WI38 (cell line): ENCODE results near the gene ABCA13.

Experiments
- H3K4me3 ChIP-seq: 2 replicates; pipeline ENCODE4 v1.5.1; 2011; ENCODE audit warnings: low read depth, mild to moderate bottlenecking, control low read depth, low read length
- TF ChIP-seq, protein P1 (sequence below): IDR thresholded peaks from 2 replicates; pipeline ENCODE4 v1.5.1; 2012; ENCODE audit warnings: low read depth, mild to moderate bottlenecking, control low read depth, low read length

ABCA13 gene

GRCh38 chr7:48299580-48300169, 128.4 kb downstream of the ABCA13 start:
- TF ChIP-seq, protein P1, sequence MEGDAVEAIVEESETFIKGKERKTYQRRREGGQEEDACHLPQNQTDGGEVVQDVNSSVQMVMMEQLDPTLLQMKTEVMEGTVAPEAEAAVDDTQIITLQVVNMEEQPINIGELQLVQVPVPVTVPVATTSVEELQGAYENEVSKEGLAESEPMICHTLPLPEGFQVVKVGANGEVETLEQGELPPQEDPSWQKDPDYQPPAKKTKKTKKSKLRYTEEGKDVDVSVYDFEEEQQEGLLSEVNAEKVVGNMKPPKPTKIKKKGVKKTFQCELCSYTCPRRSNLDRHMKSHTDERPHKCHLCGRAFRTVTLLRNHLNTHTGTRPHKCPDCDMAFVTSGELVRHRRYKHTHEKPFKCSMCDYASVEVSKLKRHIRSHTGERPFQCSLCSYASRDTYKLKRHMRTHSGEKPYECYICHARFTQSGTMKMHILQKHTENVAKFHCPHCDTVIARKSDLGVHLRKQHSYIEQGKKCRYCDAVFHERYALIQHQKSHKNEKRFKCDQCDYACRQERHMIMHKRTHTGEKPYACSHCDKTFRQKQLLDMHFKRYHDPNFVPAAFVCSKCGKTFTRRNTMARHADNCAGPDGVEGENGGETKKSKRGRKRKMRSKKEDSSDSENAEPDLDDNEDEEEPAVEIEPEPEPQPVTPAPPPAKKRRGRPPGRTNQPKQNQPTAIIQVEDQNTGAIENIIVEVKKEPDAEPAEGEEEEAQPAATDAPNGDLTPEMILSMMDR: peak; percentile 76
- H3K4me3 ChIP-seq: no peak overlapping the region

GRCh38 chr7:48300301-48300700, 129.0 kb downstream of the ABCA13 start:
- no peak overlapping the region for H3K4me3 ChIP-seq
- TF ChIP-seq, protein P1: no peak

- TF ChIP-seq, protein P1: no peak
- H3K4me3 ChIP-seq: no peak overlapping the region
Observed at GRCh38 chr7:48301201-48301600, 129.9 kb downstream of the ABCA13 start.

DNA sequence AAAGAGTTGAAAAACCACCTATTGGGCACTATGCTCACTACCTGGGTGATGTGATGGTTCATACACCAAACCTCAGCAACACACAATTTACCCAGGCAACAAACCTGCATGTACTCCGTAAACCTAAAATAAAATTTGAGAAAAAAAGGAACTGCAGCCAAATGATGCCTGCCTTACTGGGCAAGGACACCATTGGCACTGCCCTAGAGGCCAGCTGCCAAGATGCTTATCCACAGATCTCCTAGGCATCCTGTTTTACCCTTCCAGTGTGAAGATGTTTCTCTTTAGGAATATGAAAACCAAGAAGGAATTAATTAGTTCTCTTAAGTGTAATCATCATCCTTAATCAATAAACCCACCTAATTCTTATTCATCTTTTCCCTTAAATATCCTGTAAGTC, 133.4 kb downstream of the ABCA13 start:
- TF ChIP-seq, protein P1: no peak
- H3K4me3 ChIP-seq: no peak overlapping the region

- TF ChIP-seq, protein P1: no peak
- no peak overlapping the region for H3K4me3 ChIP-seq
Observed at GRCh38 chr7:48305661-48306060, 134.4 kb downstream of the ABCA13 start.

DNA sequence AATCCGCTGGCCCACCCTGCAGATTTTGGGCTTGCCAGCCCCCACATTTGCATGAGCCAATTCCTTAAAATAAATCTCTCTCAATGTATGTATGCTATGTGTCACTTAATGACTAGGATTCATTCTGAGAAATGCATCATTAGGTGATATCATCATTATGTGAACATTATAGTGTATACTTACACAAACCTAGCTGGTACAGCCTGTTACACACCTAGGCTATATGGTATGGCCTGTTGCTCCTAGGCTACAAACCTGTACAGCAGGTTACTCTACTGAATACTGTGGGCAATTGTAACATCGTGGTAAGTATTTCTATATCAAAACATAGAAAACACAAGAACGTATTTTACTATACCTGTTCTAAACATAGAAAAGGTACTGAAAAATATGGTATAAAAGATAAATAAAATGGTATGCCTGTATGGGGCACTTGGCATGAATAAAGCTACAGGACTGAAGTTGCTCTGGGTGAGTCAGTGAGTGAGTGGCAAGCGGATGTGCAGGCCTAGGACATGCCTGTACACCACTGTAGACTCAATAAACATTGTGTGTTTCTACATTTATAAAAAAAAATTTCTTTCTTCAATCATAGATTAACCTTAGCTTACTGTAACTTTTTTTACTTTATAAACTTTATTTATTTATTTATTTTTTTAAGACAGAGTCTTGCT, 135.9 kb downstream of the ABCA13 start:
- H3K4me3 ChIP-seq: no peak overlapping the region
- TF ChIP-seq, protein P1: no peak

DNA sequence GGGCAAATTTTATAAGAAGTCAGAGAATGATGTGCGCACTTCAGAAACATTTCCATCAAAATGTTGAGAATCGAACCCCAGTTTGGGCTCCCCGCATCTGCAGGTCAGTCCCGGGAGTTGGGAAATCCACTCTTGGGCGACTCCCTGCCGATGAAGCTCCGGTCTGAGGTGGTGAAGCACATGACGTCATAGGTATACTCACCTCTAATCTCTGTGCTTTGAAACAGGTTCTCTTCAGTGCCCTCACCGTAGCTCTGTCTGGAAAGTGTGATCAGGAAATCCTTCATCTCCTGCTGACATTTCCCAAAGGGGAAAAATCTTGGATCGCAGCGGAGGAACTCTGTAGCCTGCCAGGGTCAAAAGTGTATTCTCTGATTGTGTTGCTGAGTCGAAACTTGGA, 138.5 kb downstream of the ABCA13 start:
- TF ChIP-seq, protein P1: no peak

More for the DNA sequence above, 138.5 kb downstream of the ABCA13 start:
- H3K4me3 ChIP-seq: no peak overlapping the region
